ENCODE measurements around the gene POU2F3. TPM values are rescaled to one million over a fixed set of nuclear protein-coding genes. Genes with fewer than 3 reads are reported as not detected.

The POU2F3 gene
- total RNA-seq, 1 experiment from 2014 or later = not detected

GRCh38 chr11:120307476-120307875, 67.5 kb downstream of the POU2F3 start:
- no TSS peak for BruUV-seq (replicated peaks)
- Histone ChIP-seq H3K4me1 (ENCODE audit: control insufficient read depth, insufficient read depth, low read length) (no peaks in the 10 kb centered on the region), H3K27me3 (ENCODE audit: control insufficient read depth, insufficient read depth, low read length) (no peaks in the 10 kb centered on the region), H3K27ac (ENCODE audit: low read length) (no peak overlapping the region), H3K36me3 (ENCODE audit: control insufficient read depth, insufficient read depth, low read length) (no peaks in the 10 kb centered on the region), H3K9me3 (ENCODE audit: control insufficient read depth, insufficient read depth, low read depth, low read length) (no peaks in the 10 kb centered on the region), H3K4me3 (ENCODE audit: low read depth in 2 of 2, low read length in 2 of 2) (no peak overlapping the region)
- ChIA-PET POLR2A (no interaction called here), CTCF (no interaction called here)
- in situ Hi-C loops (cut with HindIII; ENCODE audit: low pct_unique_long_range_greater_than_20kb, low sequenced_read_pairs) = no loop called here
- ATAC-seq (no peak), DNase-seq (ENCODE audit: low read depth, low spot score) (no peak)
- intact Hi-C loops (cut with micrococcal nuclease; ENCODE audit: unreplicated experiment) = no loop called here
- TF ChIP-seq SIN3A (IDR thresholded peaks at IDR 0.05; ENCODE audit: borderline replicate concordance, insufficient read depth, low read depth, low read length) = no peak
- no peak for TF ChIP-seq REST (IDR thresholded peaks at IDR 0.05; ENCODE audit: insufficient read depth in 1 of 2, low read depth in 2 of 2, low read length in 1 of 2)
- TF ChIP-seq TCF7L2 (IDR thresholded peaks at IDR 0.05; ENCODE audit: low read depth, low read length) = no peak
- no peak for TF ChIP-seq POLR2AphosphoS5 (IDR thresholded peaks at IDR 0.05; ENCODE audit: low read depth, low read length)
- TF ChIP-seq CTCF (IDR thresholded peaks at IDR 0.05) = no peak

GRCh38 chr11:120308081-120308480, 68.1 kb downstream of the POU2F3 start:
- intact Hi-C loops (cut with micrococcal nuclease; ENCODE audit: unreplicated experiment) (no loop called here), in situ Hi-C loops (cut with HindIII; ENCODE audit: low pct_unique_long_range_greater_than_20kb, low sequenced_read_pairs) (no loop called here)
- Histone ChIP-seq H3K27me3 (ENCODE audit: control insufficient read depth, insufficient read depth, low read length) (no peaks in the 10 kb centered on the region), H3K36me3 (ENCODE audit: control insufficient read depth, insufficient read depth, low read length) (no peaks in the 10 kb centered on the region), H3K27ac (ENCODE audit: low read length) (no peak overlapping the region), H3K9me3 (ENCODE audit: control insufficient read depth, insufficient read depth, low read depth, low read length) (no peaks in the 10 kb centered on the region), H3K4me1 (ENCODE audit: control insufficient read depth, insufficient read depth, low read length) (no peaks in the 10 kb centered on the region), H3K4me3 (ENCODE audit: low read depth in 2 of 2, low read length in 2 of 2) (no peak overlapping the region)
- ATAC-seq = no peak
- ChIA-PET CTCF (no interaction called here), POLR2A (no interaction called here)
- no peak for DNase-seq (ENCODE audit: low read depth, low spot score)
- no TSS peak for BruUV-seq (replicated peaks)
- no peak for TF ChIP-seq POLR2AphosphoS5 (IDR thresholded peaks at IDR 0.05; ENCODE audit: low read depth, low read length)
- TF ChIP-seq REST (IDR thresholded peaks at IDR 0.05; ENCODE audit: insufficient read depth in 1 of 2, low read depth in 2 of 2, low read length in 1 of 2) = no peak
- no peak for TF ChIP-seq TCF7L2 (IDR thresholded peaks at IDR 0.05; ENCODE audit: low read depth, low read length)
- TF ChIP-seq SIN3A (IDR thresholded peaks at IDR 0.05; ENCODE audit: borderline replicate concordance, insufficient read depth, low read depth, low read length) = no peak
- no peak for TF ChIP-seq CTCF (IDR thresholded peaks at IDR 0.05)
